ENCODE data around the gene ACAA1. TPM values are rescaled to one million over a fixed set of nuclear protein-coding genes. Genes with fewer than 3 reads are reported as not detected.

ACAA1 gene
- total RNA-seq, 1 donor from 2014 or later: 120 TPM

DNA sequence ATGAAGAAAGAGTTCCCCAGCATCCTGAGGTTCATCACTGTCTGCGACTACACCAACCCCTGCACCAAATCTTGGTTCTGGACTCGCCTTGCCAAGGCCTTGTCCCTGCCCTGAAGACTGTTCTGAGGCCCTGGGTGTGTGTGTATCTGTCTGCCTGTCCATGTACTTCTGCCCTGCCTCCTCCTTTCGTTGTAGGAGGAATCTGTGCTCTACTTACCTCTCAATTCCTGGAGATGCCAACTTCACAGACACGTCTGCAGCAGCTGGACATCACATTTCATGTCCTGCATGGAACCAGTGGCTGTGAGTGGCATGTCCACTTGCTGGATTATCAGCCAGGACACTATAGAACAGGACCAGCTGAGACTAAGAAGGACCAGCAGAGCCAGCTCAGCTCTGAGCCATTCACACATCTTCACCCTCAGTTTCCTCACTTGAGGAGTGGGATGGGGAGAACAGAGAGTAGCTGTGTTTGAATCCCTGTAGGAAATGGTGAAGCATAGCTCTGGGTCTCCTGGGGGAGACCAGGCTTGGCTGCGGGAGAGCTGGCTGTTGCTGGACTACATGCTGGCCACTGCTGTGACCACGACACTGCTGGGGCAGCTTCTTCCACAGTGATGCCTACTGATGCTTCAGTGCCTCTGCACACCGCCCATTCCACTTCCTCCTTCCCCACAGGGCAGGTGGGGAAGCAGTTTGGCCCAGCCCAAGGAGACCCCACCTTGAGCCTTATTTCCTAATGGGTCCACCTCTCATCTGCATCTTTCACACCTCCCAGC lies 4.4 kb upstream of the ACAA1 start:
- Histone ChIP-seq H3K4me1 (peaks cover 36% of the 10 kb centered on the region), H3K4me3 (no peak overlapping the region), H3K27me3 (ENCODE audit: low read depth) (no peaks in the 10 kb centered on the region), H3K9me3 (replicated peaks) (peaks cover 7% of the 10 kb centered on the region), H3K36me3 (peaks cover 18% of the 10 kb centered on the region), H3K27ac (replicated peaks) (no peak overlapping the region)
- TF ChIP-seq, protein P1, sequence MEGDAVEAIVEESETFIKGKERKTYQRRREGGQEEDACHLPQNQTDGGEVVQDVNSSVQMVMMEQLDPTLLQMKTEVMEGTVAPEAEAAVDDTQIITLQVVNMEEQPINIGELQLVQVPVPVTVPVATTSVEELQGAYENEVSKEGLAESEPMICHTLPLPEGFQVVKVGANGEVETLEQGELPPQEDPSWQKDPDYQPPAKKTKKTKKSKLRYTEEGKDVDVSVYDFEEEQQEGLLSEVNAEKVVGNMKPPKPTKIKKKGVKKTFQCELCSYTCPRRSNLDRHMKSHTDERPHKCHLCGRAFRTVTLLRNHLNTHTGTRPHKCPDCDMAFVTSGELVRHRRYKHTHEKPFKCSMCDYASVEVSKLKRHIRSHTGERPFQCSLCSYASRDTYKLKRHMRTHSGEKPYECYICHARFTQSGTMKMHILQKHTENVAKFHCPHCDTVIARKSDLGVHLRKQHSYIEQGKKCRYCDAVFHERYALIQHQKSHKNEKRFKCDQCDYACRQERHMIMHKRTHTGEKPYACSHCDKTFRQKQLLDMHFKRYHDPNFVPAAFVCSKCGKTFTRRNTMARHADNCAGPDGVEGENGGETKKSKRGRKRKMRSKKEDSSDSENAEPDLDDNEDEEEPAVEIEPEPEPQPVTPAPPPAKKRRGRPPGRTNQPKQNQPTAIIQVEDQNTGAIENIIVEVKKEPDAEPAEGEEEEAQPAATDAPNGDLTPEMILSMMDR (IDR thresholded peaks at IDR 0.05; ENCODE audit: borderline replicate concordance): no peak
- intact Hi-C loops (cut with micrococcal nuclease): no loop called here
- DNase-seq: no peak

DNA sequence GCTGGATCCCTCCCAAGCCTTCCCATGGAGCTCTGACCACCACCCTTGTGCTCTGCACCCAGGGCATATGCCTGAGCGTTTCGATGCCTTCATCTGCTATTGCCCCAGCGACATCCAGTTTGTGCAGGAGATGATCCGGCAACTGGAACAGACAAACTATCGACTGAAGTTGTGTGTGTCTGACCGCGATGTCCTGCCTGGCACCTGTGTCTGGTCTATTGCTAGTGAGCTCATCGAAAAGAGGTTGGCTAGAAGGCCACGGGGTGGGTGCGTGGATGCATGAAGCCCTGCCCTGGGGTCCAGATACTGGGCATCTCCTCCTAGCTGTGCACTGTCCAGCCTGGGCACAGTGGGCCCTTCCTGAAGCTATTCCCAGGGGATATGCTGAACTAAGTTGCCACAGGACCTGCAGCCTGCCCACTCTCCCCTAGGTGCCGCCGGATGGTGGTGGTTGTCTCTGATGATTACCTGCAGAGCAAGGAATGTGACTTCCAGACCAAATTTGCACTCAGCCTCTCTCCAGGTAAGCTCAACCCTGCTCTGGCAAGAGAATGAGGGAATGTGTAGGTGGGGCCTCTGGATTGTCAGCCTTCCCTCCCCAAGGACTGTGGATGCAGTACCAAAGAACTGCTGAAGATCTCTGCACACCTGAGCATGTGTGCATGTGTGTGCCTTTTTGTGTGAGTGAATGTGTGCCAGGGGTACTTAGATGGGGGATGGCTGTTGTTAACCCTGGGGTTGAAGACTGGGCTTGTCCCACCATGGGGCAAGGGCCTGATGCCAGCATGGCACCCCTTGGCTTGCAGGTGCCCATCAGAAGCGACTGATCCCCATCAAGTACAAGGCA lies 3.6 kb upstream of the ACAA1 start:
- H3K27me3 ChIP-seq (ENCODE audit: low read depth): no peaks in the 10 kb centered on the region
- H3K9me3 ChIP-seq (replicated peaks): no peaks in the 10 kb centered on the region
- no peak for DNase-seq
- intact Hi-C loops (cut with micrococcal nuclease): no loop called here
- peaks cover 44% of the 10 kb centered on the region for H3K4me1 ChIP-seq
- peaks cover 19% of the 10 kb centered on the region for H3K36me3 ChIP-seq
- TF ChIP-seq, protein P1 (IDR thresholded peaks at IDR 0.05; ENCODE audit: borderline replicate concordance): no peak
- H3K27ac ChIP-seq (replicated peaks): no peak overlapping the region
- H3K4me3 ChIP-seq: no peak overlapping the region

DNA sequence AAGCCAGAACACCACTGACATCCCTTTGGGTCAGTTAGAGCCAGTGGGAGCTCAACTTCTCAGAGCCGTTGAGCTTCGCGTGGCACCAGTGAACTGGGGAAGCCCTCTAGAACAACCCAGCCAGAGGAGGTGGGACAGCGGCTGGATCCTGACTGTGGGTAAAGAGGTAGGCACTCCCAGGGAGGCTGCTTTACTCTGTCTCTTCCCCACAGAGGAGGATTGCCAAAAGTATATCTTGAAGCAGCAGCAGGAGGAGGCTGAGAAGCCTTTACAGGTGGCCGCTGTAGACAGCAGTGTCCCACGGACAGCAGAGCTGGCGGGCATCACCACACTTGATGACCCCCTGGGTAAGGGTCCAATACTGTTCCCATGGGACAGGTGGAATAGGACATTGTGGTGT lies 2.7 kb upstream of the ACAA1 start:
- DNase-seq: no peak
- intact Hi-C loops (cut with micrococcal nuclease): no loop called here
- Histone ChIP-seq H3K27me3 (ENCODE audit: low read depth) (no peaks in the 10 kb centered on the region), H3K4me3 (peak overlapping the region; percentile 91), H3K4me1 (peaks cover 53% of the 10 kb centered on the region), H3K27ac (replicated peaks) (no peak overlapping the region), H3K36me3 (peaks cover 28% of the 10 kb centered on the region), H3K9me3 (replicated peaks) (no peaks in the 10 kb centered on the region)
- TF ChIP-seq, protein P1 (IDR thresholded peaks at IDR 0.05; ENCODE audit: borderline replicate concordance): no peak

DNA sequence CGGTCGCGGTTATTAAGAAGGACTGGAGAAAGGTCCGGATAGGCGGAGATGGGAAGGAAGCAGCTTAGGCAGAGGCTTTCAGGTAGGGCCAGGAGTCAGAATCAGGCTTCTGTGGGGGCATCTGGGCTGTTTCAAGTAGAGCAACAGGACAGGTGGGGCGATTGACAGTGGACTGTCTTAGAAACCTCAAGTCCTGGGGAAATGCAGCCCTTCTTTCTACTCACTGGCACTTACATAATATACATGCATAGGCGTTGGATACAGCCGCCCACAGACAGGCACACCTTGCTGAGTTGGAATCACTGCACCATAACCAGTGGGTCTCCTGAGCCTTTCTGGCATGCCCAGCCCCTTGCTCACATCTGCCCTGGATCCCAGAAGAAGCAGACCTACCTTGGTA lies 2.3 kb upstream of the ACAA1 start:
- TF ChIP-seq, protein P1 (IDR thresholded peaks at IDR 0.05; ENCODE audit: borderline replicate concordance): no peak
- Histone ChIP-seq H3K4me3 (peak overlapping the region; percentile 91), H3K9me3 (replicated peaks) (no peaks in the 10 kb centered on the region), H3K27ac (replicated peaks) (peak overlapping the region; percentile 98), H3K27me3 (ENCODE audit: low read depth) (no peaks in the 10 kb centered on the region), H3K4me1 (peaks cover 57% of the 10 kb centered on the region), H3K36me3 (peaks cover 32% of the 10 kb centered on the region)
- intact Hi-C loops (cut with micrococcal nuclease): no loop called here
- no peak for DNase-seq

DNA sequence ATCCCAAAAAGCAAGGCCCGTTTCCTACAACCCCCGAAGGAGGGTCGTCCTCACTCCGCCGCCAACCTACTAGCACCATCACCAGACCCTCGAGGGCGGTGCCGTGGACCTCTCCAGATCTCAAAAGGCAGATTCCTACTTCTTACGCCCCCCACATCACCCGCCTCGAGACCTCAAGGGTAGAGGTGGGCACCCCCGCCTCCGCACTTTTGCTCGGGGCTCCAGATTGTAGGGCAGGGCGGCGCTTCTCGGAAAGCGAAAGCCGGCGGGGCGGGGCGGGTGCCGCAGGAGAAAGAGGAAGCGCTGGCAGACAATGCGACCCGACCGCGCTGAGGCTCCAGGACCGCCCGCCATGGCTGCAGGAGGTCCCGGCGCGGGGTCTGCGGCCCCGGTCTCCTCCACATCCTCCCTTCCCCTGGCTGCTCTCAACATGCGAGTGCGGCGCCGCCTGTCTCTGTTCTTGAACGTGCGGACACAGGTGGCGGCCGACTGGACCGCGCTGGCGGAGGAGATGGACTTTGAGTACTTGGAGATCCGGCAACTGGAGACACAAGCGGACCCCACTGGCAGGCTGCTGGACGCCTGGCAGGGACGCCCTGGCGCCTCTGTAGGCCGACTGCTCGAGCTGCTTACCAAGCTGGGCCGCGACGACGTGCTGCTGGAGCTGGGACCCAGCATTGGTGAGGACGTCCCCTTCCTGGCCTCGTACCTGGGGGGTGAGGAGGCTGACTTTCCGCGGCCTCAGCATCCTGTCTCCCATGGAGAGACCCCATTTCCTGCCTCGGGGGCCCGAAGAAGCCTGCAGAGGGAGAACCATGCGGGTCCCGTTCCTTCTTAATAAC lies 1.6 kb upstream of the ACAA1 start, which contains the start of gene MYD88:
TSS of gene MYD88 (plus strand) at position 313 of the 842 bp plus-strand sequence. CDS start at position 353, 40 bp downstream.
- peak; percentile 88 for DNase-seq
- no peaks in the 10 kb centered on the region for H3K9me3 ChIP-seq (replicated peaks)
- H3K27ac ChIP-seq (replicated peaks): peak within 1 kb of the TSS; percentile 98
- peaks cover 38% of the 10 kb centered on the region for H3K36me3 ChIP-seq
- peak within 1 kb of the TSS; percentile 91 for H3K4me3 ChIP-seq
- TF ChIP-seq, protein P1 (IDR thresholded peaks at IDR 0.05; ENCODE audit: borderline replicate concordance): no peak
- peaks cover 63% of the 10 kb centered on the region for H3K4me1 ChIP-seq
- intact Hi-C loops (cut with micrococcal nuclease): no loop called here
- H3K27me3 ChIP-seq (ENCODE audit: low read depth): no peaks in the 10 kb centered on the region

Data from left ventricle myocardium inferior (tissue), 1 donor.